Renal pelvis (tissue), 4 donors: ENCODE measurements around the gene CHTF18. TPM values are rescaled to one million over a fixed set of nuclear protein-coding genes. Genes with fewer than 3 reads are reported as not detected.

Source experiments
- DNase-seq: peaks from one replicate; pipeline ENCODE4 v3.0.0-alpha.2; 2013
- polyA plus RNA-seq, 3 donors: library from polyadenylated mRNA; unstranded; fragments of 120-200 nt; gene quantifications; one replicate each; pipeline ENCODE4 v1.2.1, GENCODE V29; 2013; ENCODE audit not compliant: insufficient read length in 3 of 3

The CHTF18 gene
- polyA plus RNA-seq, 3 donors, result 31.8 to 34.3 (median 32.0) TPM

DNA sequence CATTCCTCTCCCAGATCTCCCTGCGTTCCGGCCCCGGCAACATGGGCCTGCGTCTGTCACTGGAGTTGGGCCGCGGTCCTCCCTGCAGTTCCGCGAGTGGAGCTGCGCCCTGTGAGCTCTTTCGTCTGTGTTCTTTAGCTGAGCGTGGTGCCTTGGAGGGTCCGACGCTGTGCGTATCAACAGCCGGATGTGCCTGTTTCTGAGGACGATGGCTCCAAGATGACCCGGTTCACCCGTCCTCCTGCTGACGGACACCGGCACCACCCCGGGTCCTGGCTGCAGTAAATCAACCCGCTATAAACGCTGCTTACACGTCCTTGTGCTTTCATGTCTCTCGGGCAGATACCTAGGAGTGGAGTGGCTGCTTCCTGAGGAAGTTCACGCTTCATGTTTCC, 56.9 kb downstream of the CHTF18 start:
- peak; percentile 40 for DNase-seq

DNA sequence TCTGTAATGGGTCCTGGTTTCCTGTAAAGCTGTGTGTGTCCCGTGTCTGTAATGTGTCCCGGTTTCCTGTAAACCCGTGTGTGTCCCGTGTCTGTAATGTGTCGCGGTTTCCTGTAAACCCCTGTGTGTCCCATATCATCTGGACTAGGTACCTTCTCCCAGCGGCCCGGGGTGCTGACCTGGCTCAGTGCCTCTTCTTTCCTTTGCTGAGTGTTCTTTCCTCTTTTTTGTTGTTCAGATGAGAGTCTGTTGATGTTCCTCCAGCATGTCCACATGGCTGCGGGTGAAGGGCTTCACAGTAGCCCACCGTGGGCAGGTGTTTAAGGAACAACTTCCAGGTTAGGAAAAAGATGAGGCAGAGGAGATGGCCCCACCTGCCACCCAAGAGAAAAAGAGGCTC, 58.7 kb downstream of the CHTF18 start:
- no peak for DNase-seq

Other genes with a start within 250 kb of the CHTF18 start
- 10 to 100 TPM; 16.0 to 17.8 (median 16.5) TPM for gene PRR35, start 228.2 kb upstream of the CHTF18 start, polyA plus RNA-seq
- 1 to 10 TPM; 9.0 to 9.6 (median 9.3) TPM for gene NHLRC4, start 221.6 kb upstream of the CHTF18 start, polyA plus RNA-seq
- 10 to 100 TPM; 67.1 to 99.6 (median 85.4) TPM for gene PIGQ, start 218.7 kb upstream of the CHTF18 start, polyA plus RNA-seq
- gene RAB40C, start 198.6 kb upstream of the CHTF18 start, polyA plus RNA-seq, result 10 to 100 TPM; 24.5 to 33.9 (median 24.6) TPM
- gene WFIKKN1, start 157.6 kb upstream of the CHTF18 start, polyA plus RNA-seq, result 1 to 10 TPM; 2.2 to 2.8 (median 2.3) TPM
- 10 to 100 TPM; 51.4 to 71.5 (median 67.8) TPM for gene METTL26, start 152.3 kb upstream of the CHTF18 start, polyA plus RNA-seq
- 10 to 100 TPM; 25.5 to 27.4 (median 25.7) TPM for gene MCRIP2, start 146.8 kb upstream of the CHTF18 start, polyA plus RNA-seq
- gene WDR90, start 139.3 kb upstream of the CHTF18 start, polyA plus RNA-seq, result 10 to 100 TPM; 44.3 to 67.4 (median 52.0) TPM
- gene RHOT2, start 120.5 kb upstream of the CHTF18 start, polyA plus RNA-seq, result 100 to 1,000 TPM in 1 of 3 donors, 10 to 100 TPM in 2; 85.9 to 117 (median 97.9) TPM
- 1 to 10 TPM; 1.6 to 2.5 (median 1.8) TPM for gene RHBDL1, start 112.9 kb upstream of the CHTF18 start, polyA plus RNA-seq
- 100 to 1,000 TPM; 109 to 133 (median 128) TPM for gene STUB1, start 108.2 kb upstream of the CHTF18 start, polyA plus RNA-seq
- gene JMJD8, start 104.3 kb upstream of the CHTF18 start, polyA plus RNA-seq, result 10 to 100 TPM; 75.1 to 80.9 (median 75.2) TPM
- gene WDR24, start 98.2 kb upstream of the CHTF18 start, polyA plus RNA-seq, result 10 to 100 TPM; 14.6 to 16.3 (median 15.4) TPM
- 1 to 10 TPM; 1.1 to 2.8 (median 1.9) TPM for gene FBXL16, start 82.8 kb upstream of the CHTF18 start, polyA plus RNA-seq
- gene METRN, start 73.5 kb upstream of the CHTF18 start, polyA plus RNA-seq, result 10 to 100 TPM in 2 of 3 donors, 1 to 10 TPM in 1; 7.3 to 16.0 (median 12.8) TPM
- 10 to 100 TPM; 18.9 to 24.3 (median 22.5) TPM for gene ANTKMT, start 67.5 kb upstream of the CHTF18 start, polyA plus RNA-seq
- gene CCDC78, start 62.2 kb upstream of the CHTF18 start, polyA plus RNA-seq, result 1 to 10 TPM; 2.5 to 4.8 (median 3.6) TPM
- 1 to 10 TPM; 4.6 to 8.5 (median 4.8) TPM for gene HAGHL, start 61.5 kb upstream of the CHTF18 start, polyA plus RNA-seq
- gene CIAO3, start 47.6 kb upstream of the CHTF18 start, polyA plus RNA-seq, result 10 to 100 TPM; 27.1 to 34.9 (median 27.3) TPM
- gene MSLN, start 27.9 kb upstream of the CHTF18 start, polyA plus RNA-seq, result 10 to 100 TPM; 12.9 to 21.3 (median 17.4) TPM
- 10 to 100 TPM; 13.5 to 19.3 (median 18.6) TPM for gene RPUSD1, start 239 bp upstream of the CHTF18 start, polyA plus RNA-seq
- under 1 TPM; 0.39 to 0.47 (median 0.41) TPM for gene GNG13, start 12.1 kb downstream of the CHTF18 start, polyA plus RNA-seq
- gene LMF1, start 182.4 kb downstream of the CHTF18 start, polyA plus RNA-seq, result 10 to 100 TPM; 17.9 to 26.7 (median 22.0) TPM
- 1 to 10 TPM; 3.3 to 5.1 (median 3.5) TPM for gene SOX8, start 193.2 kb downstream of the CHTF18 start, polyA plus RNA-seq